ENCODE data around the gene GGTLC3.
"Not testable (repeated sequence)": the region's sequence is repeated elsewhere in the genome, so short reads cannot be mapped to it uniquely, and the experiment has no call there.

GRCh38 chr22:18511327-18511726 lies 6.6 kb downstream of the GGTLC3 start:
- TF ChIP-seq, protein P1, sequence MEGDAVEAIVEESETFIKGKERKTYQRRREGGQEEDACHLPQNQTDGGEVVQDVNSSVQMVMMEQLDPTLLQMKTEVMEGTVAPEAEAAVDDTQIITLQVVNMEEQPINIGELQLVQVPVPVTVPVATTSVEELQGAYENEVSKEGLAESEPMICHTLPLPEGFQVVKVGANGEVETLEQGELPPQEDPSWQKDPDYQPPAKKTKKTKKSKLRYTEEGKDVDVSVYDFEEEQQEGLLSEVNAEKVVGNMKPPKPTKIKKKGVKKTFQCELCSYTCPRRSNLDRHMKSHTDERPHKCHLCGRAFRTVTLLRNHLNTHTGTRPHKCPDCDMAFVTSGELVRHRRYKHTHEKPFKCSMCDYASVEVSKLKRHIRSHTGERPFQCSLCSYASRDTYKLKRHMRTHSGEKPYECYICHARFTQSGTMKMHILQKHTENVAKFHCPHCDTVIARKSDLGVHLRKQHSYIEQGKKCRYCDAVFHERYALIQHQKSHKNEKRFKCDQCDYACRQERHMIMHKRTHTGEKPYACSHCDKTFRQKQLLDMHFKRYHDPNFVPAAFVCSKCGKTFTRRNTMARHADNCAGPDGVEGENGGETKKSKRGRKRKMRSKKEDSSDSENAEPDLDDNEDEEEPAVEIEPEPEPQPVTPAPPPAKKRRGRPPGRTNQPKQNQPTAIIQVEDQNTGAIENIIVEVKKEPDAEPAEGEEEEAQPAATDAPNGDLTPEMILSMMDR (IDR thresholded peaks at IDR 0.05) = not testable (repeated sequence)
- not testable (repeated sequence) for TF ChIP-seq POLR2A (IDR thresholded peaks at IDR 0.05)

Data from esophagus squamous epithelium (tissue), 4 donors.